Tibial nerve (tissue), 3 donors: ENCODE measurements around the gene ST3GAL3.

Source experiments
- CTCF ChIP-seq, 5 experiments: fragments of 200-600 bp in 3 of 5; fragments of 450-650 bp in 2 of 5; sonication (generic) in 3 of 5; IDR thresholded peaks; one replicate each; pipeline ENCODE4 v1.5.1; 2016 to 2019; ENCODE audit warnings: antibody characterized with exemption in 5 of 5, mild to moderate bottlenecking in 3 of 5, moderate library complexity in 2 of 5
- POLR2A ChIP-seq, 2 donors: fragments of 450-650 bp; IDR thresholded peaks; one replicate each; pipeline ENCODE4 v1.6.1; 2017; ENCODE audit warnings: antibody characterized with exemption in 2 of 2, mild to moderate bottlenecking in 2 of 2, moderate library complexity in 2 of 2

- TF ChIP-seq POLR2A (IDR thresholded peaks at IDR 0.05) = no peak
- TF ChIP-seq CTCF (IDR thresholded peaks at IDR 0.05) = no peak
Observed at GRCh38 chr1:43976045-43976444, 268.7 kb downstream of the ST3GAL3 start.
